A549 (cell line): Measurements from ENCODE around the gene LRRC72.

ENCODE experiments used
- CHD4 ChIP-seq: fragments of 200-600 bp; sonication (generic); IDR thresholded peaks from 2 replicates; pipeline ENCODE4 v1.6.1; 2016; ENCODE audit warnings: antibody characterized with exemption, mild to moderate bottlenecking, borderline replicate concordance
- CTCF ChIP-seq: fragments of >200 bp; sonication (Bioruptor Twin); formaldehyde crosslinking; IDR thresholded peaks from 3 replicates; pipeline ENCODE4 v1.5.1; 2016
- EHF ChIP-seq: fragments of 250-450 bp; sonication (Bioruptor Pico); IDR thresholded peaks from 2 replicates; pipeline ENCODE4 v1.5.0; 2020; ENCODE audit warnings: mild to moderate bottlenecking
- ELK1 ChIP-seq: fragments of 150-350 bp; IDR thresholded peaks from 2 replicates; pipeline ENCODE4 v1.6.1; 2014; ENCODE audit warnings: low read depth, mild to moderate bottlenecking, low read length
- FOSL2 ChIP-seq, 2 experiments: fragments of 450-650 bp in 1 of 2; fragments of >200 bp in 1 of 2; sonication (Bioruptor Twin) in 1 of 2; formaldehyde crosslinking; IDR thresholded peaks; 2 replicates each; pipeline versions ENCODE4 v1.5.0 to v1.6.1; 2016 to 2020; ENCODE audit warnings: mild to moderate bottlenecking in 1 of 2, moderate library complexity in 1 of 2
- HMGXB4 ChIP-seq: fragments of 250-450 bp; sonication (Bioruptor Pico); IDR thresholded peaks from 2 replicates; pipeline ENCODE4 v1.5.0; 2021; ENCODE audit warnings: mild to moderate bottlenecking, moderate library complexity, borderline replicate concordance
- KDM5A ChIP-seq: fragments of 200-600 bp; sonication (generic); IDR thresholded peaks from 2 replicates; pipeline ENCODE4 v1.6.1; 2016; ENCODE audit warnings: antibody characterized with exemption, mild to moderate bottlenecking
- MAX ChIP-seq: IDR thresholded peaks from 2 replicates; pipeline ENCODE4 v1.6.1; 2012
- MAZ ChIP-seq: fragments of 150-350 bp; IDR thresholded peaks from 2 replicates; pipeline ENCODE4 v1.6.1; 2014; ENCODE audit warnings: antibody characterized with exemption, low read depth, low read length, borderline replicate concordance
- MYC ChIP-seq: IDR thresholded peaks from 2 replicates; pipeline ENCODE4 v1.6.1; 2012; ENCODE audit warnings: mild to moderate bottlenecking, inconsistent platforms, low read length, improper control_type of control experiment, borderline replicate concordance
- POLR2A ChIP-seq: IDR thresholded peaks from 2 replicates; pipeline ENCODE4 v1.6.1; 2012; ENCODE audit warnings: mild to moderate bottlenecking, low read length
- REST ChIP-seq: fragments of 200-600 bp; sonication (generic); IDR thresholded peaks from 2 replicates; pipeline ENCODE4 v1.6.1; 2016; ENCODE audit warnings: antibody characterized with exemption, mild to moderate bottlenecking, moderate library complexity

- TF ChIP-seq REST, result no peak
- TF ChIP-seq MAX, result no peak
- no peak for TF ChIP-seq MAZ
- no peak for TF ChIP-seq CTCF
- no peak for TF ChIP-seq EHF (CRISPR knock-in tag)
- no peak for TF ChIP-seq MYC
- no peak for TF ChIP-seq FOSL2 (IDR thresholded peaks at IDR 0.05)
- TF ChIP-seq FOSL2 (CRISPR knock-in tag; IDR thresholded peaks at IDR 0.05), result no peak
- no peak for TF ChIP-seq ELK1
- no peak for TF ChIP-seq POLR2A
- no peak for TF ChIP-seq CHD4
- TF ChIP-seq HMGXB4 (CRISPR knock-in tag), result no peak
- TF ChIP-seq KDM5A, result no peak
These were observed 15.3 kb upstream of the LRRC72 start for GRCh38 chr7:16511314-16511713.
